ENCODE measurements around the gene TIE1.

TIE1 gene

GRCh38 chr1:43300378-43301094, at the start of gene TIE1:
Gene TIE1 (plus strand): TSS chr1:43300982. CDS start chr1:43301072, 90 bp downstream.
- no peak for DNase-seq (ENCODE audit: low read depth, low spot score)

GRCh38 chr1:43251024-43251423, 49.8 kb upstream of the TIE1 start:
- DNase-seq (ENCODE audit: low read depth, low spot score): no peak

- DNase-seq (ENCODE audit: low read depth, low spot score): no peak
Observed at GRCh38 chr1:43252225-43252624, 48.6 kb upstream of the TIE1 start.

GRCh38 chr1:43253173-43253572, 47.6 kb upstream of the TIE1 start:
- no peak for DNase-seq (ENCODE audit: low read depth, low spot score)

- DNase-seq (ENCODE audit: low read depth, low spot score): no peak
Observed at GRCh38 chr1:43253876-43254275, 46.9 kb upstream of the TIE1 start.

GRCh38 chr1:43255438-43256210, 45.2 kb upstream of the TIE1 start:
- no peak for DNase-seq (ENCODE audit: low read depth, low spot score)

GRCh38 chr1:43256675-43257570, 43.9 kb upstream of the TIE1 start:
- DNase-seq (ENCODE audit: low read depth, low spot score): no peak

GRCh38 chr1:43258370-43258769, 42.4 kb upstream of the TIE1 start:
- DNase-seq (ENCODE audit: low read depth, low spot score): no peak

GRCh38 chr1:43265431-43265830, 35.4 kb upstream of the TIE1 start:
- DNase-seq (ENCODE audit: low read depth, low spot score): no peak

GRCh38 chr1:43266881-43267280, 33.9 kb upstream of the TIE1 start:
- no peak for DNase-seq (ENCODE audit: low read depth, low spot score)

- no peak for DNase-seq (ENCODE audit: low read depth, low spot score)
Observed at GRCh38 chr1:43267291-43267805, 33.4 kb upstream of the TIE1 start.

GRCh38 chr1:43267818-43268425, 32.9 kb upstream of the TIE1 start:
- DNase-seq (ENCODE audit: low read depth, low spot score): no peak

- DNase-seq (ENCODE audit: low read depth, low spot score): no peak
Observed at GRCh38 chr1:43269627-43270375, 31.0 kb upstream of the TIE1 start, which contains the start of gene TMEM125. Gene TMEM125 (plus strand): TSS chr1:43269983. CDS start chr1:43272723, 2,740 bp downstream.

GRCh38 chr1:43270421-43271095, 30.2 kb upstream of the TIE1 start:
- DNase-seq (ENCODE audit: low read depth, low spot score): no peak

GRCh38 chr1:43271186-43272118, 29.3 kb upstream of the TIE1 start:
- DNase-seq (ENCODE audit: low read depth, low spot score): no peak

GRCh38 chr1:43272161-43272560, 28.6 kb upstream of the TIE1 start:
- DNase-seq (ENCODE audit: low read depth, low spot score): no peak

GRCh38 chr1:43272576-43273571, 27.9 kb upstream of the TIE1 start:
- no peak for DNase-seq (ENCODE audit: low read depth, low spot score)

- DNase-seq (ENCODE audit: low read depth, low spot score): no peak
Observed at GRCh38 chr1:43273708-43274107, 27.1 kb upstream of the TIE1 start.
